K562 (cell line): ENCODE measurements around the gene NT5DC2. TPM values are rescaled to one million over a fixed set of nuclear protein-coding genes. Genes with fewer than 3 reads are reported as not detected.

ENCODE experiments used
- ARHGAP35 ChIP-seq: fragments of 450-650 bp; IDR thresholded peaks from 2 replicates; pipeline ENCODE4 v1.6.1; 2018; ENCODE audit not compliant: partially characterized antibody
- BDP1 ChIP-seq: IDR thresholded peaks from 3 replicates; pipeline ENCODE4 v1.6.1; 2011; ENCODE audit not compliant: insufficient read length, insufficient read depth
- CAMTA2 ChIP-seq: fragments of 250-450 bp; sonication (Bioruptor Pico); conservative IDR thresholded peaks from 2 replicates; pipeline ENCODE4 v1.5.1; 2022
- CREB5 ChIP-seq: fragments of 250-450 bp; sonication (Bioruptor Pico); IDR thresholded peaks from 2 replicates; pipeline ENCODE4 v1.5.0; 2020; ENCODE audit warnings: mild to moderate bottlenecking
- EP400 ChIP-seq: fragments of 450-650 bp; IDR thresholded peaks from 2 replicates; pipeline ENCODE4 v1.6.1; 2017; ENCODE audit warnings: antibody characterized with exemption, mild to moderate bottlenecking, moderate library complexity
- FOXJ3 ChIP-seq: sonication (generic); formaldehyde crosslinking; IDR thresholded peaks from 2 replicates; pipeline ENCODE4 v1.4.0; 2020; ENCODE audit warnings: mild to moderate bottlenecking, missing genetic modification reagents
- GATA2 ChIP-seq: sonication (generic); formaldehyde crosslinking; IDR thresholded peaks from 2 replicates; pipeline ENCODE4 v1.4.0; 2020; ENCODE audit warnings: mild to moderate bottlenecking, missing genetic modification reagents
- NFIC ChIP-seq: fragments of 450-650 bp; IDR thresholded peaks from 2 replicates; pipeline ENCODE4 v1.6.1; 2017; ENCODE audit warnings: mild to moderate bottlenecking, inconsistent platforms
- SNRNP70 ChIP-seq: fragments of 200-400 bp; formaldehyde crosslinking; optimal IDR thresholded peaks from 2 replicates; pipeline ENCODE3; 2017; ENCODE audit warnings: low read depth, low read length
- SRSF1 ChIP-seq: fragments of 200-400 bp; formaldehyde crosslinking; IDR thresholded peaks from 2 replicates; pipeline ENCODE4 v1.6.1; 2017; ENCODE audit warnings: mild to moderate bottlenecking, low read depth, low read length, moderate library complexity
- TBL1XR1 ChIP-seq, 2 experiments: IDR thresholded peaks; 2 replicates each; pipeline ENCODE4 v1.6.1; 2012; ENCODE audit warnings: improper control_type of control experiment in 2 of 2, low read length in 2 of 2, mild to moderate bottlenecking in 1 of 2
- TSC22D4 ChIP-seq: fragments of 450-650 bp; IDR thresholded peaks from 2 replicates; pipeline ENCODE4 v1.6.1; 2016; ENCODE audit warnings: missing genetic modification characterization, missing biosample characterization, control low read depth
- ZNF12 ChIP-seq: sonication (generic); formaldehyde crosslinking; IDR thresholded peaks from 2 replicates; pipeline ENCODE4 v1.4.0; 2020; ENCODE audit warnings: mild to moderate bottlenecking, missing genetic modification reagents
- ZNF121 ChIP-seq: sonication (generic); formaldehyde crosslinking; conservative IDR thresholded peaks from 2 replicates; pipeline ENCODE4 v1.8.0; 2022; ENCODE audit warnings: missing genetic modification reagents
- ZNF217 ChIP-seq: sonication (generic); formaldehyde crosslinking; IDR thresholded peaks from 2 replicates; pipeline ENCODE4 v1.8.0; 2022; ENCODE audit warnings: mild to moderate bottlenecking, missing genetic modification reagents
- ZNF263 ChIP-seq: sonication (generic); formaldehyde crosslinking; IDR thresholded peaks from 2 replicates; pipeline ENCODE4 v1.8.0; 2022; ENCODE audit warnings: mild to moderate bottlenecking, missing genetic modification reagents, borderline replicate concordance
- ZNF407 ChIP-seq: fragments of 450-650 bp; IDR thresholded peaks from 2 replicates; pipeline ENCODE4 v1.6.1; 2016; ENCODE audit warnings: low read depth
- ZNF639 ChIP-seq, 2 experiments: fragments of 200-800 bp in 1 of 2; sonication (Bioruptor generic) in 1 of 2; sonication (generic) in 1 of 2; formaldehyde crosslinking in 1 of 2; IDR thresholded peaks in 1 of 2; conservative IDR thresholded peaks in 1 of 2; 2 replicates each; pipeline versions ENCODE4 v1.5.0 to v1.6.1; 2016 to 2020; ENCODE audit warnings: missing compliant biosample characterization in 1 of 2, missing genetic modification characterization in 1 of 2, missing genetic modification reagents in 1 of 2
- polyA plus RNA-seq, 8 experiments: library from polyadenylated mRNA; depleted of rRNA in 4 of 8; stranded (reverse) in 5 of 8; unstranded in 3 of 8; fragments of >200 nt; fragmentation: Nextera tagmentation in 2 of 8; fragmentation: Illumina TruSeq in 1 of 8; extraction: Ambion mirVana in 2 of 8; extraction: Trizol in 1 of 8; gene quantifications; 2 replicates each; pipeline versions ENCODE4 v1.2.1 to v1.2.3, GENCODE V29; 2011 to 2014; ENCODE audit warnings: inconsistent platforms in 1 of 8, missing spikeins in 1 of 8
- total RNA-seq, 7 experiments: library from RNA; depleted of rRNA in 6 of 7; stranded (reverse); fragments of >200 nt in 6 of 7; fragmentation: Illumina TruSeq in 2 of 7; extraction: Trizol in 2 of 7; gene quantifications; 2 replicates each; pipeline versions ENCODE4 v1.2.1 to v1.2.3, GENCODE V29; 2011 to 2021; ENCODE audit warnings: low replicate concordance in 1 of 7

NT5DC2 gene
- total and polyA plus RNA-seq, 9 of the 15 experiments (the other 6 are each of a cell fraction or from before 2014, with no cell fraction given), result 25.6 to 168 (median 122) TPM

- peak; percentile 38; the same call in 1 of the 2 replicates for TF ChIP-seq NFIC
- TF ChIP-seq ZNF12 (CRISPR knock-in tag), result no peak
- no peak for TF ChIP-seq CREB5
- TF ChIP-seq FOXJ3, result no peak
- peak; percentile 58; the same call in 1 of the 2 replicates for TF ChIP-seq ZNF263
- no peak for TF ChIP-seq ZNF407
- TF ChIP-seq BDP1, result no peak
- no peak for TF ChIP-seq ZNF217 (CRISPR knock-in tag)
- no peak for TF ChIP-seq CAMTA2 (CRISPR knock-in tag)
- TF ChIP-seq TBL1XR1 (IDR thresholded peaks at IDR 0.05; ENCODE audit: low read length in 2 of 2), result no peak
- no peak for TF ChIP-seq ARHGAP35
- no peak for TF ChIP-seq SRSF1
- TF ChIP-seq ZNF639 (CRISPR knock-in tag; conservative IDR thresholded peaks at IDR 0.05 in 1 of 2, IDR thresholded peaks at IDR 0.05 in 1 of 2), result no peak
- no peak for TF ChIP-seq TSC22D4 (tag)
- TF ChIP-seq EP400, result peak; percentile 79
- no peak for TF ChIP-seq GATA2 (CRISPR knock-in tag)
- no peak for TF ChIP-seq SNRNP70
- no peak for TF ChIP-seq ZNF121 (CRISPR knock-in tag)
Observed at GRCh38 chr3:52536369-52537164, 2.9 kb upstream of the NT5DC2 start, which contains the start of gene UQCC5 (continued).
